K562 (cell line): ENCODE results near the gene IMPACT. TPM values are rescaled to one million over a fixed set of nuclear protein-coding genes. Genes with fewer than 3 reads are reported as not detected.

ENCODE experiments used
- ATAC-seq: fragments of 200-7000 bp; cut with Tn5 transposase; 3 replicates; pipeline ENCODE4 v1.9.1; 2020; ENCODE audit warnings: moderate library complexity
- BruUV-seq: library from RNA; stranded (reverse); fragments of 400-500 nt; replicated peaks from 2 replicates; lab custom pipeline; 2021; lab: Mats Ljungman, UMichigan
- CTCF ChIA-PET: fragments of 300-600 bp; formaldehyde crosslinking; extraction: SDS; loops from one replicate; lab custom pipeline; 2021; ENCODE audit warnings: low intra/inter-chr PET ratio; lab: Yijun Ruan, JAX
- POLR2A ChIA-PET: fragments of 300-600, 350-650 bp; sonication (Branson Sonifier 250); formaldehyde crosslinking; extraction: SDS; loops from one replicate; lab custom pipeline; 2021; ENCODE audit warnings: antibody characterized with exemption, inconsistent platforms; lab: Yijun Ruan, JAX
- DNase-seq, 4 experiments: peaks; one replicate each; pipeline versions ENCODE4 v3.0.0 to v3.0.0-alpha.2; 2011 to 2018; ENCODE audit warnings: low spot score in 3 of 4, mixed read lengths in 3 of 4; ENCODE audit errors: extremely low read depth in 1 of 4
- FAIRE-seq: peaks from 2 replicates; lab custom pipeline; 2011; peaks lifted over from hg19 to GRCh38; lab: Jason Lieb, UNC
- H2AFZ ChIP-seq: 2 replicates; pipeline ENCODE4 v1.6.0; 2011; ENCODE audit warnings: low read depth, low read length, control low read depth, inconsistent platforms
- H3K27ac ChIP-seq: fragments of 200-600 bp; 3 replicates; pipeline ENCODE4 v1.8.0; 2011; ENCODE audit warnings: low read depth, mild to moderate bottlenecking, control low read depth, inconsistent platforms, low read length, moderate library complexity, mixed read lengths; ENCODE audit errors: extremely low read depth
- H3K27me3 ChIP-seq, 2 experiments: fragments of 300-600 bp in 1 of 2; 2 replicates in 1 of 2; 3 replicates in 1 of 2; pipeline versions ENCODE4 v1.6.0 to v1.8.0; 2011; ENCODE audit warnings: inconsistent platforms in 2 of 2, low read length in 2 of 2, mild to moderate bottlenecking in 1 of 2, mixed read lengths in 1 of 2, moderate library complexity in 1 of 2; ENCODE audit not compliant: control insufficient read depth in 2 of 2, insufficient read depth in 2 of 2
- H3K36me3 ChIP-seq: fragments of 300-600 bp; 3 replicates; pipeline ENCODE4 v1.8.0; 2011; ENCODE audit warnings: mild to moderate bottlenecking, low read length, inconsistent platforms; ENCODE audit not compliant: control insufficient read depth, insufficient read depth
- H3K4me1 ChIP-seq, 2 experiments: fragments of 200-600 bp in 1 of 2; replicated peaks in 1 of 2; 2 replicates in 1 of 2; 3 replicates in 1 of 2; pipeline versions ENCODE4 v1.5.1 to v1.8.0; 2011; ENCODE audit warnings: inconsistent platforms in 2 of 2, low read length in 2 of 2, mild to moderate bottlenecking in 1 of 2, mixed read lengths in 1 of 2, moderate library complexity in 1 of 2; ENCODE audit not compliant: control insufficient read depth in 2 of 2, insufficient read depth in 2 of 2
- H3K4me2 ChIP-seq: 2 replicates; pipeline ENCODE4 v1.6.1; 2011; ENCODE audit warnings: low read length, control low read depth, inconsistent platforms, mixed read lengths; ENCODE audit not compliant: insufficient read depth
- H3K4me3 ChIP-seq: fragments of 200-600 bp; sonication (generic), shearing (Covaris generic); 2 replicates; pipeline ENCODE4 v1.5.1; 2016; ENCODE audit warnings: control low read depth, inconsistent platforms
- H3K79me2 ChIP-seq: fragments of 200-600 bp; 3 replicates; pipeline ENCODE4 v1.8.0; 2011; ENCODE audit warnings: low read length, inconsistent platforms; ENCODE audit not compliant: control insufficient read depth, insufficient read depth
- H3K9ac ChIP-seq, 2 experiments: 2 replicates each; pipeline versions ENCODE4 v1.6.0 to v1.6.1; 2011; ENCODE audit warnings: low read depth in 2 of 2, low read length in 2 of 2, control low read depth in 1 of 2, inconsistent platforms in 1 of 2, mild to moderate bottlenecking in 1 of 2, mixed read lengths in 1 of 2; ENCODE audit not compliant: insufficient read depth in 1 of 2
- H3K9me1 ChIP-seq: one replicate; pipeline ENCODE4 v1.6.0; 2011; ENCODE audit warnings: inconsistent platforms, mild to moderate bottlenecking, low read length, moderate library complexity; ENCODE audit not compliant: control insufficient read depth, insufficient read depth
- H3K9me3 ChIP-seq: replicated peaks from 2 replicates; pipeline ENCODE4 v1.5.1; 2011; ENCODE audit warnings: low read depth, low read length, inconsistent platforms; ENCODE audit not compliant: control insufficient read depth, insufficient read depth
- H4K20me1 ChIP-seq: replicated peaks from 2 replicates; pipeline ENCODE4 v1.6.1; 2011; ENCODE audit warnings: low read length, inconsistent platforms, mixed read lengths; ENCODE audit not compliant: control insufficient read depth, insufficient read depth
- CBFA2T3 ChIP-seq: fragments of 450-650 bp; IDR thresholded peaks from 2 replicates; pipeline ENCODE4 v1.6.1; 2017
- EZH2 ChIP-seq: IDR thresholded peaks from 2 replicates; pipeline ENCODE4 v1.6.1; 2012; ENCODE audit warnings: low read depth, mild to moderate bottlenecking, inconsistent platforms, low read length, borderline replicate concordance
- KLF16 ChIP-seq: IDR thresholded peaks from 2 replicates; pipeline ENCODE4 v1.6.1; 2016; ENCODE audit warnings: antibody characterized with exemption
- MAX ChIP-seq: sonication (generic); formaldehyde crosslinking; IDR thresholded peaks from 2 replicates; pipeline ENCODE4 v1.9.0; 2022; ENCODE audit warnings: mild to moderate bottlenecking, missing genetic modification reagents
- MIER1 ChIP-seq: fragments of 450-650 bp; IDR thresholded peaks from 2 replicates; pipeline ENCODE4 v1.6.1; 2016; ENCODE audit warnings: antibody characterized with exemption, mild to moderate bottlenecking, low read depth
- MYBL2 ChIP-seq, 2 experiments: fragments of 450-650 bp in 1 of 2; sonication (generic) in 1 of 2; formaldehyde crosslinking in 1 of 2; IDR thresholded peaks; 2 replicates each; pipeline versions ENCODE4 v1.6.1 to v1.8.1; 2017 to 2022; ENCODE audit warnings: borderline replicate concordance in 1 of 2, inconsistent platforms in 1 of 2, low read depth in 1 of 2, mild to moderate bottlenecking in 1 of 2, missing genetic modification reagents in 1 of 2, moderate library complexity in 1 of 2
- NFIX ChIP-seq: fragments of 250-450 bp; sonication (Bioruptor Pico); IDR thresholded peaks from 2 replicates; pipeline ENCODE4 v1.4.0; 2020; ENCODE audit warnings: low read depth, mild to moderate bottlenecking, moderate library complexity
- PHF20 ChIP-seq: fragments of 450-650 bp; IDR thresholded peaks from 2 replicates; pipeline ENCODE4 v1.6.1; 2018; ENCODE audit not compliant: partially characterized antibody
- PTTG1 ChIP-seq: fragments of 450-650 bp; IDR thresholded peaks from 2 replicates; pipeline ENCODE4 v1.6.1; 2016; ENCODE audit warnings: low read depth, mild to moderate bottlenecking, missing genetic modification characterization, missing compliant biosample characterization
- RBM34 ChIP-seq: fragments of 200-400 bp; formaldehyde crosslinking; IDR thresholded peaks from 2 replicates; pipeline ENCODE4 v1.6.1; 2018; ENCODE audit warnings: low read length, borderline replicate concordance; ENCODE audit not compliant: insufficient read depth
- RUNX1 ChIP-seq: sonication (generic); IDR thresholded peaks from 2 replicates; pipeline ENCODE4 v1.6.1; 2016; ENCODE audit warnings: antibody characterized with exemption, low read depth
- SIX5 ChIP-seq, 2 experiments: IDR thresholded peaks; 2 replicates each; pipeline ENCODE4 v1.6.1; 2011; ENCODE audit warnings: low read length in 2 of 2, borderline replicate concordance in 1 of 2, low read depth in 1 of 2, mild to moderate bottlenecking in 1 of 2, moderate library complexity in 1 of 2; ENCODE audit not compliant: insufficient read depth in 1 of 2
- STAG1 ChIP-seq: sonication (generic); formaldehyde crosslinking; IDR thresholded peaks from 2 replicates; pipeline ENCODE4 v1.5.0; 2020; ENCODE audit warnings: missing genetic modification reagents, borderline replicate concordance
- TAF7 ChIP-seq: fragments of 450-650 bp; IDR thresholded peaks from 2 replicates; pipeline ENCODE4 v1.6.1; 2016; ENCODE audit warnings: missing genetic modification characterization, missing compliant biosample characterization
- TRIM25 ChIP-seq: fragments of 450-650 bp; IDR thresholded peaks from 2 replicates; pipeline ENCODE4 v1.7.0; 2016; ENCODE audit warnings: borderline replicate concordance
- ZHX1 ChIP-seq: fragments of 150-350 bp; conservative IDR thresholded peaks from 2 replicates; pipeline ENCODE4 v1.6.1; 2014; ENCODE audit warnings: low read length
- ZNF197 ChIP-seq: fragments of 200-800 bp; sonication (Bioruptor generic); IDR thresholded peaks from 2 replicates; pipeline ENCODE4 v1.6.1; 2016; ENCODE audit warnings: low read depth, missing genetic modification characterization, missing compliant biosample characterization
- ZNF253 ChIP-seq: fragments of 250-450 bp; sonication (Bioruptor Pico); conservative IDR thresholded peaks from 2 replicates; pipeline ENCODE4 v1.6.1; 2021; ENCODE audit warnings: mild to moderate bottlenecking
- WGBS: fragments of 100-300 bp; shearing (Covaris generic); methylation state at CpG from one replicate; pipeline ENCODE4 v1.1.6; 2016; ENCODE audit warnings: low coverage, mixed read lengths; ENCODE audit not compliant: insufficient coverage; ENCODE audit errors: missing lambda C conversion rate; 5-methylcytosine and 5-hydroxymethylcytosine counted together
- in situ Hi-C: fragments of 300-500 bp; cut with MboI; formaldehyde crosslinking; loops from 4 replicates; pipeline ENCODE4 v1.15.0; 2018; ENCODE audit warnings: inconsistent platforms, mixed read lengths
- intact Hi-C: fragments of 100-400 bp; cut with micrococcal nuclease; formaldehyde crosslinking; loops from 2 replicates; pipeline ENCODE4 v1.14.2; 2022
- polyA plus RNA-seq, 8 experiments: library from polyadenylated mRNA; depleted of rRNA in 4 of 8; stranded (reverse) in 5 of 8; unstranded in 3 of 8; fragments of >200 nt; fragmentation: Nextera tagmentation in 2 of 8; fragmentation: Illumina TruSeq in 1 of 8; extraction: Ambion mirVana in 2 of 8; extraction: Trizol in 1 of 8; gene quantifications; 2 replicates each; pipeline versions ENCODE4 v1.2.1 to v1.2.3, GENCODE V29; 2011 to 2014; ENCODE audit warnings: inconsistent platforms in 1 of 8, missing spikeins in 1 of 8
- total RNA-seq, 7 experiments: library from RNA; depleted of rRNA in 6 of 7; stranded (reverse); fragments of >200 nt in 6 of 7; fragmentation: Illumina TruSeq in 2 of 7; extraction: Trizol in 2 of 7; gene quantifications; 2 replicates each; pipeline versions ENCODE4 v1.2.1 to v1.2.3, GENCODE V29; 2011 to 2021; ENCODE audit warnings: low replicate concordance in 1 of 7

The IMPACT gene
- total and polyA plus RNA-seq, 9 of the 15 experiments (the other 6 are each of a cell fraction or from before 2014, with no cell fraction given): 4.7 to 7.6 (median 5.8) TPM

GRCh38 chr18:24456549-24456948 lies 30.1 kb downstream of the IMPACT start:
- Histone ChIP-seq H4K20me1 (no peaks in the 10 kb centered on the region), H3K27me3 (no peaks in the 10 kb centered on the region), H3K9ac (no peak overlapping the region)
- no peak for FAIRE-seq
- no peak for TF ChIP-seq KLF16
- TF ChIP-seq TAF7 (tag): no peak
- no peak for TF ChIP-seq TRIM25
- no peak for TF ChIP-seq PHF20
- TF ChIP-seq ZNF197 (CRISPR knock-in tag): no peak
- TF ChIP-seq MYBL2 (IDR thresholded peaks at IDR 0.05; ENCODE audit: low read depth): no peak
- no peak for TF ChIP-seq MYBL2 (CRISPR knock-in tag; IDR thresholded peaks at IDR 0.05; ENCODE audit: borderline replicate concordance)
- TF ChIP-seq ZNF253: no peak
- TF ChIP-seq MIER1: no peak
- TF ChIP-seq RUNX1: no peak
- TF ChIP-seq EZH2: no peak
- no peak for TF ChIP-seq SIX5 (IDR thresholded peaks at IDR 0.05; ENCODE audit: borderline replicate concordance in 1 of 2, insufficient read depth in 1 of 2, low read depth in 1 of 2, low read length in 2 of 2)
- TF ChIP-seq CBFA2T3: no peak
- TF ChIP-seq STAG1 (CRISPR knock-in tag): no peak
- TF ChIP-seq ZHX1: no peak
- TF ChIP-seq RBM34: no peak
- no peak for TF ChIP-seq NFIX (CRISPR knock-in tag)
- TF ChIP-seq PTTG1 (tag): no peak
- TF ChIP-seq MAX (CRISPR knock-in tag): no peak
- TF ChIP-seq, all 486 proteins: peak for 0
- DNase-seq (no peak), ATAC-seq (no peak)
- no peaks in the 10 kb centered on the region for H3K9me1 ChIP-seq
- intact Hi-C loops (no loop called here), in situ Hi-C loops (no loop called here)
- no peak overlapping the region for H3K4me2 ChIP-seq
- CTCF ChIA-PET: no interaction called here
- H3K27ac ChIP-seq: no peak overlapping the region
- no peaks in the 10 kb centered on the region for H3K36me3 ChIP-seq
- H3K4me1 ChIP-seq: no peaks in the 10 kb centered on the region
- H3K79me2 ChIP-seq: no peaks in the 10 kb centered on the region
- no peak overlapping the region for H2AFZ ChIP-seq
- no TSS peak for BruUV-seq
- POLR2A ChIA-PET: no interaction called here
- H3K9me3 ChIP-seq: no peaks in the 10 kb centered on the region
- 2% methylated on average over 4 of the region's 4 CpGs for WGBS
- no peak overlapping the region for H3K4me3 ChIP-seq
